HepG2 (cell line): ENCODE data around the gene AAR2. TPM values are rescaled to one million over a fixed set of nuclear protein-coding genes. Genes with fewer than 3 reads are reported as not detected.

ENCODE experiments used
- CBFB ChIP-seq: sonication (generic); formaldehyde crosslinking; IDR thresholded peaks from 2 replicates; pipeline ENCODE4 v1.4.0; 2020; ENCODE audit warnings: missing genetic modification reagents
- EEA1 ChIP-seq: sonication (generic); formaldehyde crosslinking; IDR thresholded peaks from 2 replicates; pipeline ENCODE4 v1.5.1; 2020; ENCODE audit warnings: mild to moderate bottlenecking, missing genetic modification reagents, borderline replicate concordance
- ESRRA ChIP-seq: sonication (generic); formaldehyde crosslinking; IDR thresholded peaks from 2 replicates; pipeline ENCODE4 v1.5.1; 2020; ENCODE audit warnings: mild to moderate bottlenecking, low read depth, missing genetic modification reagents
- FOXM1 ChIP-seq: sonication (generic); formaldehyde crosslinking; IDR thresholded peaks from 2 replicates; pipeline ENCODE4 v1.5.0; 2020; ENCODE audit warnings: missing genetic modification reagents
- KLF12 ChIP-seq: sonication (generic); formaldehyde crosslinking; IDR thresholded peaks from 2 replicates; pipeline ENCODE4 v1.4.0; 2020; ENCODE audit warnings: missing genetic modification reagents, borderline replicate concordance
- MED1 ChIP-seq: sonication (generic); formaldehyde crosslinking; IDR thresholded peaks from 2 replicates; pipeline ENCODE4 v1.4.0; 2020; ENCODE audit warnings: missing genetic modification reagents
- REST ChIP-seq, 2 experiments: IDR thresholded peaks; 2 replicates each; pipeline ENCODE4 v1.6.1; 2011 to 2012; ENCODE audit warnings: low read length in 2 of 2, borderline replicate concordance in 1 of 2, low read depth in 1 of 2, mild to moderate bottlenecking in 1 of 2, moderate library complexity in 1 of 2
- SCMH1 ChIP-seq: sonication (generic); formaldehyde crosslinking; IDR thresholded peaks from 2 replicates; pipeline ENCODE4 v1.9.0; 2021; ENCODE audit warnings: missing genetic modification reagents, mild to moderate bottlenecking, borderline replicate concordance
- TBL1XR1 ChIP-seq: fragments of 150-350 bp; IDR thresholded peaks from 2 replicates; pipeline ENCODE4 v1.6.1; 2014; ENCODE audit warnings: borderline replicate concordance, low read length; ENCODE audit not compliant: partially characterized antibody
- ZBTB4 ChIP-seq: sonication (generic); formaldehyde crosslinking; IDR thresholded peaks from 2 replicates; pipeline ENCODE4 v1.4.0; 2020; ENCODE audit warnings: missing genetic modification reagents, mild to moderate bottlenecking, borderline replicate concordance
- ZBTB49 ChIP-seq: sonication (generic); formaldehyde crosslinking; IDR thresholded peaks from 2 replicates; pipeline ENCODE4 v1.4.0; 2020; ENCODE audit warnings: missing genetic modification reagents, borderline replicate concordance
- ZFP36 ChIP-seq: fragments of 150-350 bp; IDR thresholded peaks from 2 replicates; pipeline ENCODE4 v1.6.1; 2018; ENCODE audit warnings: borderline replicate concordance, low read length, low read depth; ENCODE audit not compliant: partially characterized antibody
- ZNF138 ChIP-seq: sonication (generic); formaldehyde crosslinking; IDR thresholded peaks from 2 replicates; pipeline ENCODE4 v1.5.0; 2020; ENCODE audit warnings: mild to moderate bottlenecking, low read depth, missing genetic modification reagents
- ZNF280B ChIP-seq: sonication (generic); formaldehyde crosslinking; IDR thresholded peaks from 2 replicates; pipeline ENCODE4 v1.5.0; 2020; ENCODE audit warnings: missing genetic modification reagents, mild to moderate bottlenecking, borderline replicate concordance
- ZNF510 ChIP-seq: sonication (generic); formaldehyde crosslinking; IDR thresholded peaks from 2 replicates; pipeline ENCODE4 v1.4.0; 2020; ENCODE audit warnings: low read depth, mild to moderate bottlenecking, missing genetic modification reagents
- ZSCAN22 ChIP-seq: sonication (generic); formaldehyde crosslinking; IDR thresholded peaks from 2 replicates; pipeline ENCODE4 v1.4.0; 2020; ENCODE audit warnings: mild to moderate bottlenecking, missing genetic modification reagents
- ZSCAN31 ChIP-seq: sonication (generic); formaldehyde crosslinking; IDR thresholded peaks from 2 replicates; pipeline ENCODE4 v1.5.0; 2020; ENCODE audit warnings: low read depth, mild to moderate bottlenecking, missing genetic modification reagents
- polyA plus RNA-seq, 8 experiments: library from polyadenylated mRNA; depleted of rRNA in 3 of 8; stranded (reverse) in 7 of 8; unstranded in 1 of 8; fragments of >200 nt; fragmentation: Illumina TruSeq in 4 of 8; extraction: Trizol in 4 of 8; gene quantifications; 2 replicates each; pipeline versions ENCODE4 v1.2.1 to v1.2.3, GENCODE V29; 2011 to 2016; ENCODE audit warnings: low read depth in 4 of 8, missing spikeins in 1 of 8, mixed read lengths in 1 of 8; ENCODE audit not compliant: insufficient read depth in 1 of 8
- total RNA-seq, 5 experiments: library from RNA; depleted of rRNA; stranded (reverse); fragments of >200 nt; fragmentation: Illumina TruSeq; extraction: Trizol; gene quantifications; 2 replicates each; pipeline ENCODE4 v1.2.3, GENCODE V29; 2016; ENCODE audit warnings: low read depth in 1 of 5

AAR2 gene
- total and polyA plus RNA-seq, 2 of the 13 experiments (the other 11 are each of a cell fraction or from before 2014, with no cell fraction given) = 45.2 to 46.2 TPM

GRCh38 chr20:36202891-36203338, 33.4 kb upstream of the AAR2 start (continued):
- TF ChIP-seq ESRRA (CRISPR knock-in tag) (no peak; the same call in 1 of the 2 replicates), ZSCAN22 (no peak), KLF12 (CRISPR knock-in tag) (no peak), REST (IDR thresholded peaks at IDR 0.05; ENCODE audit: borderline replicate concordance in 1 of 2, low read depth in 1 of 2, low read length in 2 of 2) (no peak), ZBTB4 (CRISPR knock-in tag) (no peak), ZBTB49 (no peak), ZNF280B (CRISPR knock-in tag) (0 out of 2 replicates have a peak, but pooled peaks have one; percentile 55), ZFP36 (no peak), MED1 (peak; percentile 35; the same call in 1 of the 2 replicates), CBFB (no peak; the same call in 1 of the 2 replicates), ZNF138 (CRISPR knock-in tag) (no peak), ZSCAN31 (CRISPR knock-in tag) (0 out of 2 replicates have a peak, but pooled peaks have one; percentile 62), ZNF510 (CRISPR knock-in tag) (no peak), SCMH1 (no peak), EEA1 (peak; percentile 75; the same call in 1 of the 2 replicates), TBL1XR1 (no peak), FOXM1 (CRISPR knock-in tag) (no peak)
